Esophagus muscularis mucosa (tissue), 4 donors: ENCODE data around the gene TMEM135.

Experiments
- CTCF ChIP-seq, 3 experiments: fragments of 200-600 bp in 2 of 3; fragments of 450-650 bp in 1 of 3; sonication (generic) in 2 of 3; IDR thresholded peaks; one replicate each; pipeline ENCODE4 v1.5.1; 2017 to 2019; ENCODE audit warnings: antibody characterized with exemption in 3 of 3, mild to moderate bottlenecking in 2 of 3, moderate library complexity in 1 of 3
- EP300 ChIP-seq: sonication (generic); formaldehyde crosslinking; IDR thresholded peaks from one replicate; pipeline ENCODE4 v1.6.1; 2017; ENCODE audit warnings: antibody characterized with exemption
- POLR2A ChIP-seq: fragments of 450-650 bp; IDR thresholded peaks from one replicate; pipeline ENCODE4 v1.6.1; 2017; ENCODE audit warnings: antibody characterized with exemption, moderate library complexity, mild to moderate bottlenecking, low read depth
- POLR2AphosphoS5 ChIP-seq, 2 donors: sonication (generic); formaldehyde crosslinking; IDR thresholded peaks; one replicate each; pipeline ENCODE4 v1.6.1; 2017; ENCODE audit warnings: antibody characterized with exemption in 2 of 2

DNA sequence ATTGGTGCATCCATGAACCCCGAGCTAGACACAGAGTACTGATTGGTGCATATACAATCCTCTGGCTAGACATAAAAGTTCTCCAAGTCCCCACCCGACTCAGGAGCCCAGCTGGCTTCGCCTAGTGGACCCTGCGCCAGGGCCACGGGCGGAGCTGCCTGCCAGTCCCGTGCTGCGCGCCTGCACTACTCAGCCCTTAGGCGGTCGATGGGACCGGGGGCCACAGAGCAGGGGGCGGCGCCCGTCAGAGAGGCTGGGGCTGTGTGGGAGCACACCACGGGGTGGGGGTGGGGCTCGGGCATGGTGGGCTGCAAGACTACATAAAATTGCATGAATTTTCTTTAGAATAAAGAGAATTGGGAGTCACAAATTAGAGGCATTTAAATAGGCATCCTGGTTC is 248.6 kb downstream of the TMEM135 start:
- TF ChIP-seq CTCF (IDR thresholded peaks at IDR 0.05) = no peak
- no peak for TF ChIP-seq POLR2A
- no peak for TF ChIP-seq POLR2AphosphoS5 (IDR thresholded peaks at IDR 0.05)
- TF ChIP-seq EP300 = no peak
